ENCODE results near the gene ZMYND8.
A peak's percentile ranks its signal among the peaks of the same experiment; 100 is the strongest.
"Not testable (repeated sequence)": the region's sequence is repeated elsewhere in the genome, so short reads cannot be mapped to it uniquely, and the experiment has no call there.

The ZMYND8 gene

DNA sequence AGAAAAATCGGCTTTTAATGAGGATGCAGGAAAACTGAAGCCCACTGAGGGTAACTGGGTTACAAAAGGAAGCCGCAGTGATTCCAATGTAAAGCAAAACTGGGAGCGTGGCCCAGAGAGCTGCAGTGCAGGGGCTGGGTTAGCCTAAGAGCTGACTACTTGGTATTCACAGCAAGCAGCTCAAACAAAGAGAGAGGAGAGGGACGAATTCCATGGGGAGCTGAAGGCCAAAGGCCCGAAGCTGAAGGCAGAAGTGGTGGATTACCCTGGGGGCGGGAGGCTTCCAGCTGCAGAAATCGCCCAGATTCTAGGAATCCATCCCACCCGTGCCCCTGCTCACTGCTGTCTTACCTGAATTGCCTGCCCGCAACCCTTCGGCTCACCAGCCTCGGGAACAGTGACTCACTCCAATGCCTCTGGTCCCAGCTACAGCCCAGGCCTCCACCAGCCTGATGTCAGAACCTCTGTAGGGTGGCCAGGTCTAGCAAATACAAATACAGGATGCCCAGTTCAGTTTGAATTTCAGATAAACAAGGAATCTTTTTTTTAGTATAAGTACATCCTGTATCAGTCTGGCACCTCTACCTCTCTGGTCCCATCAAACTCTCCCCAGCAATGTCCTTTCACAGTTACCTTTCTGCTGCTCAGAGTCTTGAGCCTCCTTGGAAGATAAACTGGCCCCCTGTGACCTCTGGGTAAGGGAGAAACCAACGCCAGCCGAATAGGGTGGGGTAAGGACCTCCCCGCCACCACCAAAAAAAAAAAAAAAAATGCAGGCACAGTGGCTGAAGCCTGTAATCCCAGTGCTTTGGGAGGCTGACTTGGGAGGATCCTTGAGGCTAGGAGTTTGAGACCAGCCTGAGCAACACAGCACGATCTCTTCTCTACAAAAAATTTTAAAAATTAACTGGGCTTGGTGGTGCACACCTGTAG is 14.6 kb upstream of the ZMYND8 start:
- DNase-seq = no peak

GRCh38 chr20:47370214-47370613 is 13.7 kb upstream of the ZMYND8 start:
- no peak for DNase-seq

GRCh38 chr20:47368301-47368700 is 11.8 kb upstream of the ZMYND8 start:
- DNase-seq = no peak

GRCh38 chr20:47366301-47366700 is 9.8 kb upstream of the ZMYND8 start:
- DNase-seq = not testable (repeated sequence)

DNA sequence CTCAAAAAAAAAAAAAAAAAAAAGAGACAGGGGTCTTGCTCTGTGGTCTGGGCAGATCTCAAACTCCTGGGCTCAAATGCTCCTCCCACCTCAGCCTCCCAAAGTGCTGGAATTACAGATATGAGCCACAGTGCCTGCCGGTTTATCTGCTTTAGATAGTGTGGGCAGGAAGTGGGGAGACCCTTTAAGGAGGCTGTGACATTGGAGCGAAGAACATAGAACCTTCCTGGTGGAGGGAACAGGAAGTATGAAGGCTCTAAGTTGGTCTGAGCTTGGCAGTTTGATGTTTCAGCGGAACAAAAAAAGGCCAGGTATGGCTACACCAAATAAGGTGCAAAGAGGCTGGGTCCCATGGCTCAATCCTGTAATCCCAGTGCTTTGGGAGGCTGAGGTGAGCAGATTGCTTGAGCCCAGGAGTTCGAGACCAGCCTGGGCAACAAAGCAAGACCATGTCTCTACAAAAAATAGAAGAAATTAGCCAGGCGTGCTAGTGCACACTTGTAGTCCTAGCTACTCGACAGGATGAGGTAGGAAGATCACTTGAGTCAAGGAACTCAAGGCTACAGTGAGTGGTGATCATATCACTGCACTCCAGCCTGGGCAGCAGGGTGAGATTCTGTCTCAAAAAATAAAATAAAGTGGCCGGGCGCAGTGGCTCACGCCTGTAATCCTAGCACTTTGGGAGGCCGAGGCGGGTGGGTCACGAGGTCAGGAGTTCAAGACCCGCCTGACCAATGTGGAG is 8.7 kb upstream of the ZMYND8 start:
- no peak for DNase-seq

DNA sequence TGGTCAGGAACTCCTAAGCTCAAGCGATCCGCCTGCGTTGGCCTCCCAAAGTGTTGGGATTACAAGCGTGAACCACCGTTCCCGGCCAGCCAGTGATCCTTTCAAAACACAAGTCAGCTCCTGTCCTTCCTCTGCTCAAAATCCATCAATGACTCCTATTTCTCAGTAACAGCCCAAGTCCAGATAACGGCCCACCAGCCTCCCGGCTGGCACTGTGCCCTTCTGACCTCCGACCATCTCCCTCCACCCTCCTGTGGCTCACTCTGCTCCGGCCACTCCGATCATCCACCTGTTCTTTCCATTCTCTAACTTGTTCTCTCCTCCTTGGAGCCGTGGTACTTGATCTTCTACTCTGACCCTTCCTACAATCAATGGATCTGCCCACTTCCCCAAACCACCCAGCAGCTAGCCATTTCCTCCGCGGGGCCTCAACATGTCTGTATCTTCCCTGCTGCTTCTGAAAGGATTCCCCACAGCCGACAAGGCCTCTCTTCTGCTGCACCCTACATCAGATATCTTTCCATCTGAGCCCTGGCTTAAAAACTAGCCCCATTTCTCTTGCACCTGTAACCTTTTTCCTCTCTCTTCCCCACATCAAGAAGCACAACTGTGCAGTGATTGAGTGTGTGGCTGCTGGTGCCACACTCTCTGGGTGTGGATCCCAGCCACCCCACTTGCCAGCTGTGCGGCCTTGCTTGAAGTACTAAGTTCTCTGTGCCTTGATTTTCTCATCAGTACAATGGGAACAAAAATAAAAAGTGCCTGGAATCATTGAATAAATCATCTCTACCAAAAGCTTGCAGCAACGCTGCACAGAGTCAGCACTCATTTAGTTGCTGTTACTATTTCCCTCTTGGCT is 6.1 kb upstream of the ZMYND8 start:
- no peak for DNase-seq

GRCh38 chr20:47361057-47361915 is 4.8 kb upstream of the ZMYND8 start:
- DNase-seq = no peak

GRCh38 chr20:47360297-47361056 is 4.0 kb upstream of the ZMYND8 start:
- no peak for DNase-seq

DNA sequence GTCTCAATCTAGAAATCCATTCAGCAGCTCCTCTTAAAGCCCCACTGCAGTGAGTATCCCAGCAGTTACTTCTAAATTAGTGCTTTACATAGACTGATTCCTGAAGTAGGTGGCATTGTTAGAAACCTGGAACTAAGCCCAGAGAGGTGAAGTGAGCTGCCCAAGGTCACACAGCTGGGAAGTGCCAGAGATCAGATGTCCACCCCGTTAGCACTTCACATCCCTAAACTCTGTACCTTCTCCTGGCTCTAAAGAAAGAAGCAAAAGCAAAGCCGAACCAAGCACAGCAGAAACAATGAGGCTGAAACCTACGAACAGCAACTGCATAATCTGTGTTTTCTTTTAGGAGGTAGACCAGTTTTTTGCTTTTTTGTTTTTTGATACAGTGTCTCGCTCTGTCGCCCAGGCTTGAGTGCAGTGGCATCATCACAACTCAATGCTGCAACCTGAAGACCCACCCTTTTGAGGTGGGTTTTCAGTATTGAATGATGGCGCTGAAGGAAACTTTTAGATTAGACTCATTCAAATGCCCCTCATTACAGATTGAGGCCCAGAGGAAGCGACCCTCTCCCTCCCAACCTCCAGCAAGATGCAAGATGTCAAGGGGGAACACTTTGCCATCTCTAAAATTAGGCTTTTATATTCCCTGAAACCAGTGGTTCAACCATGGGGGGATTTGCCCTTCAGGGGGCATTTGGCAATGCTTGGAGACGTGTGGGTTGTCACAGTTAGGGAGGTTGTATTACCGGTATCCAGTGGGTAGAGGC is 3.2 kb upstream of the ZMYND8 start:
- DNase-seq = no peak

DNA sequence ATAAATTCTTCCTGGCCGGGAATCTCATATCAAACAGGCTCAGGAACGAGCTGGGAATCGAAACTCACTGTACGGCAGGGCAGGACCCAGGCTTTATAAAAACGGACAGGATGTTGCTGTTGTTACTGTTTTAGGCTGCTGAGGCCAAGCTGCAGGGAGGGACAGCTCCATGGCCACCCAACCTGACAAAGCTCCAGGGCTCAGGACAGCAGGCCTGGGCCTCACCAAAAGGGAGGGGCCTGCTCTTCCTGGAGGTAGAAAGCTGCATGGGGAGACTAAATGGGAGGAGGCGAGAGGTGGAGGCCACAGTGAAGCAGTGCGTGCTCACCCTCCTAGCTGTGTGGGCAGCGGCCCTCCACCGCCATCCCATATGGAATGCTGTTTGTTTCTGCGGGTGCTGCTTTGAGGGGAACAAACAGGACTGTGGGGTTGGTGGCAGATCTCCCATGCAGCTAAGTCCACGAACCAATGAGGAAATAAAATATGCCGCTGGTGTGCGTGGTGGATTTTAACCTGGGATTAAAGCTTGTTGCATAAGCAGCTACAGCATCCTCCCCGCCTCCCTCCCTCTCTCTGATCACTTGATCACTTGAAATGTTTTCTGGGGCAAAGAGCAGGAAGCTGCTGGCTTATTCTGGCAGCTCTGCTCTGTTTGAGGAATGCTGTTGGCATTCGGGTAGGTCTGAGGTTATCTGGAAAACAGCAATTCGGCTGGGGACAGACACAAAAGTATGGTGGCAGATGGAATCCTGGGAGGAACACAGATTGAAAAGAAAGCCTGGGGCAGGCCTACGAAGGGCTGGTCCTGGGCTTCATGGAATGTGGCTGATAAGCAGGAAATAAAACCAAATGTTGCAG is 2.4 kb upstream of the ZMYND8 start:
- no peak for DNase-seq

- no peak for DNase-seq
Measured at GRCh38 chr20:47358039-47358671, 1.7 kb upstream of the ZMYND8 start.

GRCh38 chr20:47357296-47358038 is 968 bp upstream of the ZMYND8 start:
- peak; percentile 61 for DNase-seq

DNA sequence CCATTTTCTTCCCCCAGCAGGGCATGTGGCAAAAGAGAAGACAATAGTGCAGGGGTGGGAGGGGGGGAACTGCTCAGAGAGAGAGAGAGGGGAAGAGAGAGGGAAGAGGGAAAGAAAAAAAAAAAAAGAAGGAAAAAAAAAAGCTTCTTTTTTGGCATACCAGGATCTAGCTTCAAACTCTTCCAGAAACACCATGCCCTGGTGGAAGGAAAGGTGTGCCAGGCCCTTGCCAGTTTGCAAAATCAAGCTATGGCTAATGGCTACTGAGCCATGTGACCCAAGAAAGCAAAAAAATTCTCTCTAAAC is 326 bp downstream of the ZMYND8 start:
- no peak for DNase-seq

DNA sequence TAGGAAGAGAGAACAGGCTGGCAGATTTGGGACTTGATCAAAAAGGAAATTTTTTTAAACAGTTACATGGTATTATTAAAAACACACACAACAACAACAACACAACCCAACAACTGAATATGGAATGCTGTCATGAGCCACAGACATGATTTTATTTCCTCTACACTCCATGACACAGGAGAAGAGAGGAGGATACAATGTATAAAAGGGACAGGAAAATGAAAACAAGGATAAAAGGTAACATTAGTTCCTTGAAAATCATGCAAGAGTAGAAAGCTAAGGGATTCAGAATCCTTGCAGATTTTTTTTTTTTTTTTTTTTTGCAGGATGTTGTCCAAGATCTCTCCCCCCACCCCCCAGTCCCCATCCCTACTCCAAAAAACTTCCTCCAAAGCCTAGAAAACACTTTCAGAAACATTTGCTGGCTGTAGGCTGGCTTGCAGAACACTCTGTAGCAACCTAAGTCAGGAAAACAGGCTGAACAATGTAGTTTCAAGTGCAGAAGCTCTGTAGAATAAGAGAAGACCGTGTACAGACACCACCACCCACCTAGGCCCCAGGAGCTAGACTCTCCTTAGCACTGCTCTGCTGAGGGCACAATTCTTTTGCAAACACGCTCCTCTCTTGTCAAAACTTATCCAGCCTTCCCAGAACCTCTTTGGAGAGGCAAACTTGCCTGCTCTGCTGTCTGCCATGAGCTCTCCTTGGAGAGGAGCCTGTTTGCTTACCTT is 845 bp downstream of the ZMYND8 start:
- DNase-seq = peak; percentile 13

DNA sequence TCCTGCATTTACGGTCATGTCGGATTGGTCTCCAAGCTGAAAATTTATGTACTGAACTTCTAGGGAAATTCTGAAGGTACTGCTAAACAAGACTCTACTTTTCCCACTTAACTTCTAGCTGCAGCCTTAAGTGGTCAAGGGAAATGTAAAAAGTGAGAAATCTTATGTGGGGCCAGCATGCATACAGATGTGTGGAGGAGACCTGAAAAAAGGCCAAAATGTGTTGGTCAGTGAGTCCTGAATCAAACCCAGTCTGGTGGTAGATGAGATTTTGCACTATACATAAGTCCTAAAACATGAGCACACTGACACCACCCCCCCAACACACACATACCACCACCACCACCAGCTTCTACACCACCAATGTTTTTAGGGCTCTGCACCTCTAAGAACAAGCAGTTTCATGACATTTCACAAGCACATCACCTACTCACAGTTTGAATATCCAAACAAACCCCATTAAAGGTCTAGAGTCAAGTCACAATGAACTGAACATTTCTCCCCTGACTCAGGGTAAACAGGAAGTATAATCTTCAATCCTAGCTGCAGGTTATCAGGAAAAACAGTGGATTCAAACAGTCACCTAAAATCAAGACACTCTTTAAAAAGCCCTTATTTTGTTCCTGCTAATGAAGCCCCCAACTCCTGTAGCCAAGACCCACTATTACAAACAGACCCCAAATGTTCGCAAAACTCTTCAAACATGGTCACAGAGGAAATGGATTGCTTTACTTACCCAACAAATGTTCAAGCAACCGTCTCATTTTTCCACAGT is 1.6 kb downstream of the ZMYND8 start:
- DNase-seq = no peak

DNA sequence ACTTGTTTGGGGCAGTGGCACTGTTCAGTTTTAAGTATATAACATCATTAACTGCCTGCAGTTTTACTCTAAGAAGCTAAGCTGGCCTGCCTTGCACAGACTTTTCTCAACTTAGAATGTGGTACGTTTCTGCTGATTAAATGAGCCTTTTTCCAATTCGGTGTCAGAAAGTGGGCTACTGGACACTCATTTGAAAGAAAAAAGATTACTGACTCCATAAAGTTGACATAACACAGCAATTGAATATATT is 2.1 kb downstream of the ZMYND8 start:
- DNase-seq = no peak

Measured in activated naive CD4-positive, alpha-beta T cell treated with Interleukin-2 at 50 U/mL for 16 hours (primary cell).